ENCODE results near the gene BCL2. TPM values are rescaled to one million over a fixed set of nuclear protein-coding genes. Genes with fewer than 3 reads are reported as not detected.

BCL2 gene
- total RNA-seq, 1 donor from 2014 or later, result 4.9 TPM

DNA sequence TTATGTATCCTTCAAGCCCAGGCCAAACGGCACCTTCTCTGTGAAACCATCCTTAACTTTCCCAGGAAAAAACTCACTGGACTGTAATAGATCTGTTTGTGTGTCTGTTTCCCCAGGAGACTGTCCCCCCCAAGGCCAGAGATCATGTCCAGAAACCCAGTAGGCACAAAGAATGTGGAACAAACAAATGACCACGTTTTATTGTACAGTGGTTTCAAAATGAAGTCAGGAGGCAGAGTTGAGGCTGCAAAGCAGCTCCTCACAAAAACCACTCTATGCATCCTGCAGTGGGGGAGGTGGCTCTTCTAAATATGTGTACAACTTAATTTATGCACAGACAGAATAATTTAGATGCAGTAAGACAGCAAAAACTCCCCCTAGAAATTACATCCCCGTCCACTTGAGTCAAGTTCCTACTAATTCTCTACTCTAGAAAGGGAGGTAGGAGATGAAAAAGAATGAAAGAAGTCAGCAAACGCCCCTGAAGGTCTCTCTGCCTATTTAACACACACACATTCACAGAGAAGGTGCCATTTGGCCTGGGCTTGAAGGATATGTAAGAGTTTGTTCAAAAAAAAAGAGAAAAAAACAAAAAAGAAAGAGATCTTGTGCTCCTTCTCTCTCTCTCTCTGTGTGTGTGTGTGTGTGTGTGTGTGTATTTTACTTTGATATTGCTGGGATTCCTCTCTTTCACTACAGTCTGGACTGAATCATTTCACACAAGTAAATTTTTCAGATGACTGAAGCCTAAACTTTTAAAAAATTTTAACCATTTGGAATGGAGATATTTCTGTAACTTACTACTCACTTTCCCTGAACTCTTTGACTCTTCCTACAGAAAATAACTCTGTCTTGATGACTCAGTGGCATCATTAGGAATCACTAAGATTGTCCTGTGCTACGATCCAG lies 19.5 kb downstream of the BCL2 start:
- no peak overlapping the region for H3K4me3 ChIP-seq
- no peaks in the 10 kb centered on the region for H3K79me2 ChIP-seq (ENCODE audit: low read depth)
- no peak for DNase-seq (ENCODE audit: low spot score)
- H4K20me1 ChIP-seq (ENCODE audit: low read depth), result no peaks in the 10 kb centered on the region
- no peaks in the 10 kb centered on the region for H3K9me3 Mint-ChIP-seq
- TF ChIP-seq EZH2phosphoT487 (IDR thresholded peaks at IDR 0.05) (no peak), CTCF (IDR thresholded peaks at IDR 0.05) (no peak), EZH2 (IDR thresholded peaks at IDR 0.05) (no peak)
- H3F3A ChIP-seq (ENCODE audit: low read depth), result no peaks in the 10 kb centered on the region
- no peaks in the 10 kb centered on the region for H3K27me3 ChIP-seq
- H3K27ac ChIP-seq, result no peak overlapping the region
- H3K9ac ChIP-seq, result no peak overlapping the region
- H3K27me3 Mint-ChIP-seq (ENCODE audit: insufficient read depth, low read depth), result no peaks in the 10 kb centered on the region
- H3K4me3 Mint-ChIP-seq, result no peak overlapping the region
- H3K27ac Mint-ChIP-seq, result peak overlapping the region; percentile 43
- H3K36me3 Mint-ChIP-seq, result peaks cover 12% of the 10 kb centered on the region
- no peak overlapping the region for H2AFZ ChIP-seq (replicated peaks)
- H3K4me2 ChIP-seq, result no peak overlapping the region
- H3K4me1 ChIP-seq, result peaks cover 4% of the 10 kb centered on the region
- H3K9me3 ChIP-seq (ENCODE audit: low read depth), result no peaks in the 10 kb centered on the region
- peaks cover 18% of the 10 kb centered on the region for H3K4me1 Mint-ChIP-seq
- H3K36me3 ChIP-seq, result no peaks in the 10 kb centered on the region

- H3K4me3 Mint-ChIP-seq, result no peak overlapping the region
- H3K27ac Mint-ChIP-seq, result peak overlapping the region; percentile 43
- DNase-seq (ENCODE audit: low spot score), result no peak
- H3K9me3 Mint-ChIP-seq, result no peaks in the 10 kb centered on the region
- Histone ChIP-seq H3K36me3 (no peaks in the 10 kb centered on the region), H2AFZ (replicated peaks) (no peak overlapping the region), H3K4me2 (no peak overlapping the region), H3K79me2 (ENCODE audit: low read depth) (no peaks in the 10 kb centered on the region), H3K9ac (no peak overlapping the region), H4K20me1 (ENCODE audit: low read depth) (no peaks in the 10 kb centered on the region), H3K4me3 (no peak overlapping the region), H3K4me1 (no peaks in the 10 kb centered on the region), H3K27ac (no peak overlapping the region), H3K27me3 (no peaks in the 10 kb centered on the region), H3F3A (ENCODE audit: low read depth) (no peaks in the 10 kb centered on the region), H3K9me3 (ENCODE audit: low read depth) (no peaks in the 10 kb centered on the region)
- TF ChIP-seq EZH2 (IDR thresholded peaks at IDR 0.05), result no peak
- no peak for TF ChIP-seq CTCF (IDR thresholded peaks at IDR 0.05)
- TF ChIP-seq EZH2phosphoT487 (IDR thresholded peaks at IDR 0.05), result no peak
- H3K4me1 Mint-ChIP-seq, result peaks cover 22% of the 10 kb centered on the region
- no peaks in the 10 kb centered on the region for H3K27me3 Mint-ChIP-seq (ENCODE audit: insufficient read depth, low read depth)
- peaks cover 12% of the 10 kb centered on the region for H3K36me3 Mint-ChIP-seq
Observed at GRCh38 chr18:63298400-63299365, 20.9 kb downstream of the BCL2 start.

DNA sequence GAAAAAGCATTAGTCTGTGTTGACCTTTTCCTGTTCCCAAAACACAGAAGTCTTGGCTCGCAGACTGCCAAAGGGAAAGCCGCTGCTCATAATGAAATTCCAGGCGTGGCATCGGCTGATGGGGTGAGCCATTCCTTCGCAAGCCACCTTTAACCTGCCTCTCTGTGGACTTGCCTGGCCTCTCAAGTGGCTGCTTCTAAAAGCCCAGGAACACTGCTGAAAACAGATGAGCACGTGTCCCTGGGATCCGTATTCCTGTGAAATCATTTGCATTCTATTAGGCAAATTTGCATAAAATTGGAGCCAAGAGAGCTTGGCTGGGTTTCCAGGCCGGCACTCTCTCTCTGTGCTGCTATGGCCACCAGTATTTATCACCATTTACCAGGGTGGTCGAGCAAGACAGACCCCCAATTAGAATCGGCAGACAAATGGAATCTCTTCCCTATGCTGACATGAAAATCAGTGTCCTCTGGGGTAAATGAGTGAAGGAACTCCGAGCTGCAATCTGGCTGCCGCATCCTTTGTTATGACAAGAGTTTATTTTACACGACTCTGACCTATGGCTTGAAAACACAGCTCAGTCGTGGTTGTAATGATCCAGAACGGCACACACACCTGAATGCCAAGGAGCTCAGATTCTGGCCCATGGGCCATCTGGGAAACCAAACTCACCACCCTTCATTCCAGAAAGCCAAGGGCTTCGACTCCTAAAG lies 21.7 kb downstream of the BCL2 start:
- Histone ChIP-seq H2AFZ (replicated peaks) (no peak overlapping the region), H3K79me2 (ENCODE audit: low read depth) (no peaks in the 10 kb centered on the region), H4K20me1 (ENCODE audit: low read depth) (no peaks in the 10 kb centered on the region), H3K27ac (no peak overlapping the region), H3K27me3 (no peaks in the 10 kb centered on the region), H3K9ac (no peak overlapping the region), H3K9me3 (ENCODE audit: low read depth) (no peaks in the 10 kb centered on the region), H3K4me2 (no peak overlapping the region), H3F3A (ENCODE audit: low read depth) (no peaks in the 10 kb centered on the region), H3K4me3 (no peak overlapping the region), H3K4me1 (no peaks in the 10 kb centered on the region), H3K36me3 (no peaks in the 10 kb centered on the region)
- TF ChIP-seq EZH2phosphoT487 (IDR thresholded peaks at IDR 0.05) (no peak), EZH2 (IDR thresholded peaks at IDR 0.05) (no peak), CTCF (IDR thresholded peaks at IDR 0.05) (no peak)
- no peak for DNase-seq (ENCODE audit: low spot score)
- Mint-ChIP-seq H3K27me3 (ENCODE audit: insufficient read depth, low read depth) (no peaks in the 10 kb centered on the region), H3K36me3 (peaks cover 12% of the 10 kb centered on the region), H3K9me3 (no peaks in the 10 kb centered on the region), H3K27ac (no peak overlapping the region), H3K4me1 (peaks cover 26% of the 10 kb centered on the region), H3K4me3 (no peak overlapping the region)
